Activated naive CD4-positive, alpha-beta T cell treated with anti-CD3 and anti-CD28 coated beads, Interleukin-2, amount 10 ng/mL, durations not matched to agents 7 days and 5 days (primary cell): ENCODE data around the gene CCND1.

Source experiments
- CTCF ChIA-PET: fragments of 350-600 bp; sonication (Branson Sonifier 250); formaldehyde crosslinking; loops from one replicate; lab custom pipeline; 2021; ENCODE audit warnings: antibody characterized with exemption; lab: Charles Lee
- DNase-seq: peaks from one replicate; pipeline ENCODE4 v3.0.0-alpha.2; 2020
- H3K27ac Mint-ChIP-seq: one replicate; pipeline ENCODE4 v1.8.0; 2021; ENCODE audit warnings: mild to moderate bottlenecking, moderate library complexity, mixed read lengths
- H3K27me3 Mint-ChIP-seq: one replicate; pipeline ENCODE4 v1.8.0; 2021; ENCODE audit warnings: mild to moderate bottlenecking, mixed read lengths
- H3K36me3 Mint-ChIP-seq: one replicate; pipeline ENCODE4 v1.8.0; 2021; ENCODE audit warnings: mixed read lengths
- H3K4me1 Mint-ChIP-seq: one replicate; pipeline ENCODE4 v1.8.0; 2021; ENCODE audit warnings: mixed read lengths
- H3K4me3 Mint-ChIP-seq: one replicate; pipeline ENCODE4 v1.8.0; 2021; ENCODE audit warnings: mild to moderate bottlenecking, moderate library complexity, mixed read lengths
- H3K9me3 Mint-ChIP-seq: one replicate; pipeline ENCODE4 v1.8.0; 2021; ENCODE audit warnings: mixed read lengths

The CCND1 gene

GRCh38 chr11:69667619-69668604, 27.0 kb downstream of the CCND1 start:
- H3K4me1 Mint-ChIP-seq = peaks cover 9% of the 10 kb centered on the region
- peaks cover 22% of the 10 kb centered on the region for H3K36me3 Mint-ChIP-seq
- no peaks in the 10 kb centered on the region for H3K27me3 Mint-ChIP-seq
- no peak for DNase-seq
- no peak overlapping the region for H3K27ac Mint-ChIP-seq
- CTCF ChIA-PET = interaction anchor here (1.1 kb wide), 1 partner anchor 9 kb away, joined by 3 read pairs; no protein-coding TSS in a partner anchor
- no peaks in the 10 kb centered on the region for H3K9me3 Mint-ChIP-seq
- H3K4me3 Mint-ChIP-seq = no peak overlapping the region

- H3K4me3 Mint-ChIP-seq = no peak overlapping the region
Observed at GRCh38 chr11:69669486-69669885, 28.5 kb downstream of the CCND1 start.

DNA sequence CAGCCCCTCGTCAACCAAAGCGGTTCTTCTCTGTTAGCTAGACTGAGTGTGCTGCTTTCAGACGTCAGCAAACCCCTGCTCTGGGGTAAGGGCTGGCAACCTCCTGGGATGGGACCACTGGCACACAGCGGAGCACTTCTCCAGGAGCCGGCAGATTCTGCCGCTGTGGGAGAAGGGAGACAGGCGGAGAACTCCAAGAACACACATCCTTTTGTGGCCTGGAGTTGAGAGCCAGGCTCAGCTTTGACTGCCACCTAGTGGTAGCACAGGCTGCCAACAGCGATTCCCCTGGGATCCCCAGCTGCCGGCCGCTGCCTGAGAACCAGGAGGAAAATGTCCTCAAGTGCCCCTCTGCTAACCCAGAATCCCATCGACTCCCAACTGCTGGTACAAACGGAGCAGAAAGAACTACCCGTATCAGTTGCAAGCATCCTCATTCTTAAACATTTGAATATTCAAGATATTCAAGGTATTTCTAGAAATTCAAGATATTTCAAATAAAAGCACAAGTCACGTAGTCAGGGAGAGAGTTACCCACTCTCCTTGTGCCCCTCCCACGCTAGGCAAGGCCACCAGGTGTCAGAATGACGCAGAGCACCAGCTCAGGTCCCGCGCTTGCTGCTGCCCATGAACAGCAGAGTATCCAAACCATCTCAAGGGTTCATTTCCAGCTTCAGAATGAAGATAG, 29.3 kb downstream of the CCND1 start:
- no peaks in the 10 kb centered on the region for H3K9me3 Mint-ChIP-seq
- H3K27me3 Mint-ChIP-seq = peaks cover 2% of the 10 kb centered on the region

More at GRCh38 chr11:69669486-69669885, 28.5 kb downstream of the CCND1 start:
- Mint-ChIP-seq H3K9me3 (no peaks in the 10 kb centered on the region), H3K36me3 (peaks cover 26% of the 10 kb centered on the region), H3K4me1 (peaks cover 22% of the 10 kb centered on the region), H3K27me3 (no peaks in the 10 kb centered on the region), H3K27ac (no peak overlapping the region)
- no peak for DNase-seq
- CTCF ChIA-PET = interaction anchor here (0.7 to 3.3 kb wide), 6 partner anchors 8 to 274 kb away, joined by 3 to 17 read pairs (median 4); no protein-coding TSS in a partner anchor

DNA sequence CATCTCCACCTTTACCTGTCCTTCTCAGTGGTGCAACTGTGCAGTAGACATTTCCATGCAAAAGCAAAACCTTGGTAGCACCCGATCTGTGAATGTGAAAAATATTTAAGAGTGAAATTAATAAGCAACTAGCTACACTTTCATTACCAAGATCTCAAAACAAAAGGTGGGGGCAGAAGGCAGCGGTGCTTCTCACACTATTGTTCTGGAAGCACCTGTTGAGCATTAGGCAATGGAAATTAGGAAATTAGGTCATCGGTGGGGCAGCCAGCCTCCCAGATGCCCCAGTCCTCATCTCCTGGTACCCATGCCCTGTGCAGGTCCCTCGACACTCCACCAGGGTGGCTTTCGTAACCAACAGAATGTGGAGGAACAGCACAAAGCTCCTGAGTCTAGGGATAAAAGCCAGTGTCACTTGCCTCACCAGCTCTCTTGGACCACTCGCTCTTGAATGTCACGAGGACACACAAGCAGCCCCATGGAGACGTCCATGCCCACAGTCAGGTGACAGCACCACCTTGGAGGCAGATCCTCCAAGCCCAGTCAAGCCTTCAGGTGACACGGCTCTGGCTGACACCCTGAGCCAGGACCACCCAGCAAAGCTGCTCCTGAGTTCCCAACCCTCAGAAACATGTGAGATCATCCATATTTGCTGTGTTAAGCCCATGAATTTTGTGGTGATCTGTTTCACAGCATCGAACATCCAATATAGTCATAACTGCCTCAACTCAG, 30.9 kb downstream of the CCND1 start:
- peaks cover 8% of the 10 kb centered on the region for H3K27me3 Mint-ChIP-seq
- no peak for DNase-seq
- peaks cover 30% of the 10 kb centered on the region for H3K4me1 Mint-ChIP-seq
- H3K36me3 Mint-ChIP-seq = peaks cover 26% of the 10 kb centered on the region
- CTCF ChIA-PET = interaction anchor here (1.2 to 3.3 kb wide), 2 partner anchors 12 to 379 kb away, joined by 3 to 17 read pairs; no protein-coding TSS in a partner anchor
- H3K4me3 Mint-ChIP-seq = no peak overlapping the region
- H3K9me3 Mint-ChIP-seq = no peaks in the 10 kb centered on the region
- H3K27ac Mint-ChIP-seq = no peak overlapping the region

More for the DNA sequence above, 29.3 kb downstream of the CCND1 start:
- Mint-ChIP-seq H3K36me3 (peaks cover 26% of the 10 kb centered on the region), H3K4me3 (no peak overlapping the region), H3K27ac (no peak overlapping the region), H3K4me1 (peaks cover 28% of the 10 kb centered on the region)
- CTCF ChIA-PET = interaction anchor here (0.7 to 3.3 kb wide), 8 partner anchors 8 to 1602 kb away, joined by 3 to 17 read pairs (median 4); no protein-coding TSS in a partner anchor
- DNase-seq = peak; percentile 69

- no peaks in the 10 kb centered on the region for H3K9me3 Mint-ChIP-seq
- H3K4me1 Mint-ChIP-seq = peaks cover 30% of the 10 kb centered on the region
- DNase-seq = peak; percentile 28
- H3K27ac Mint-ChIP-seq = peak overlapping the region; percentile 80
- peak overlapping the region; percentile 97 for H3K4me3 Mint-ChIP-seq
- CTCF ChIA-PET = interaction anchor here (1.8 kb wide), 1 partner anchor 30 kb away, joined by 5 read pairs; no protein-coding TSS in a partner anchor
- H3K27me3 Mint-ChIP-seq = peaks cover 19% of the 10 kb centered on the region
- H3K36me3 Mint-ChIP-seq = peaks cover 19% of the 10 kb centered on the region
Observed at GRCh38 chr11:69674267-69674885, 33.4 kb downstream of the CCND1 start.

DNA sequence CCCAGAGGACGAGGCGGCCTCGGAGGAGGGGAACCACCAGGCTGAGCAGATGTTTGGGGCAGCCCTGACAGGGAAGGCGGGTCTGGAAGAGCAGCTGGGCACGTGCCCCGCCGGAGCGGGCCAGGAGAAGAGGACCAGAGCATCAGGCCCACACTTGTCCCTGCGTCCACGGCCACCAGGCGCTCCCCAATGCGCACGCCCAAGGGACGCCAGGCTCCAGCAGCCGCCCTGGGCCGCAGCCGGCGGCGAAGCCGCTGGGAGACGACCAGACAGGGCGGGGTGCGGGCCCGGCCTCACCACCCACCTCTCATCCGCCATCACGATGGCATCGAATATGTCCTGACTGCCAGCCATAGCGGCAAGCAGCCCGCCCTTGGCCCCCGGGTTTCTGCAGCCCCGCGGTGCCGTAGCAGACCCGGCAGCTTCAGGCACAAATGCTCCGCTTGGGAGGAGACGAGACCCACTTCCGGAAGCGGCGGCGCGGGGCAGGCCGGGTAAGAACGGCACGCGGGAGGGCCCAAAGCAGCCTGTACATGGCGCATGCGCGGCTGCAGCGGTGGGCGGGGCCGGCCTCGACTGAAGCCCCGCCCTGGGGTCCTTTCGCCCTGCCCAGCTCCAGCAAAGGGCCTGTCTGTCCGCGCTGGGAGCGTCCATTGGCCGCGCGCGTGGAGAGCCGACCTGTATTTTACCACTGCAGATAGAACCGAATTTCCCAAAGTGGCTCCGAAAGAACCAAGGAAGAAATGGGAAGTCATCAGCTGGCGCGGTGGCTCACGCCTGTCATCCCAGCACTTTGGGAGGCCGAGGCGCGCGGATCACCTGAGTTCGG, 34.1 kb downstream of the CCND1 start, which contains the start of gene LTO1:
Gene LTO1 (minus strand): TSS at position 468 of the 829 bp plus-strand sequence. CDS start 114 bp downstream, at position 354.
- DNase-seq = peak; percentile 96
- Mint-ChIP-seq H3K4me3 (peak within 1 kb of the TSS; percentile 97), H3K4me1 (peaks cover 29% of the 10 kb centered on the region), H3K27me3 (peaks cover 19% of the 10 kb centered on the region), H3K9me3 (no peaks in the 10 kb centered on the region), H3K27ac (peak within 1 kb of the TSS; percentile 92), H3K36me3 (peaks cover 15% of the 10 kb centered on the region)
- CTCF ChIA-PET = interaction anchor here (1.8 kb wide), 1 partner anchor 31 kb away, joined by 5 read pairs; no protein-coding TSS in a partner anchor

DNA sequence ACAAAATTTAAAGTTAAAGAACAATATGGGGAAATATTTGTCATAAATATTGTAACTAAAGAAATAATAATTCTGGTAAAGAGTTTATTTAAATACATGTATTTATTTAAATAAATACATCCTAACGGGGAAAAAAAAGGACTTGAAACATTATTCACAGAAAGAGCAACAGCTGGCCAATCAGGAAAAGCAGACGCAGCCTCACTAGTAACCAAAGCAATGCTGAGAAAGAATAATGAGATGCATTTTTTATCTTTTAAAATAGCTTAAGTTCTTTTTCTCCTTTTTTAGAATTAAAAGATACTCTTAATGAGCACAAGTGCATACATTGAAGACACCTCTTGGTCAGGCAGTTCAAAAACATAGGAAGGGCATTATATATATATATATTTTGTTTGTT, 36.8 kb downstream of the CCND1 start:
- Mint-ChIP-seq H3K36me3 (peaks cover 4% of the 10 kb centered on the region), H3K4me1 (peaks cover 22% of the 10 kb centered on the region), H3K9me3 (no peaks in the 10 kb centered on the region), H3K27me3 (peaks cover 30% of the 10 kb centered on the region), H3K4me3 (no peak overlapping the region), H3K27ac (no peak overlapping the region)
- CTCF ChIA-PET = no interaction called here
- no peak for DNase-seq

DNA sequence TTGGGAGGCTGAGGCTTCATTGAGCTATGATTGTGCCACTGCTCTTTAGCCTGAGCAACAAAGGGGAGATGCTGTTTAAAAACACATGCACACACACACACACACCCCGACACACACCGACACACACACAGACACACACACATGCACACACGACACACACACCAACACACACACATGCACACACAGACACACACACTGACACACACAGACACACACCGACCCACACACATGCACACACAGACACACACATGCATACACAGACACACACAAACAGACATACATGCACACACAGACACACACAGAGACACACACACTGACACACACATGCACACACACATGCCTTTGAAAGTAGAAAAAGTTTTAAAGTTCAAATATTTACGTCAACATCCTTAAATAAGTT, 39.7 kb downstream of the CCND1 start:
- peak overlapping the region; percentile 2 for H3K27ac Mint-ChIP-seq
- CTCF ChIA-PET = no interaction called here
- H3K4me1 Mint-ChIP-seq = peaks cover 4% of the 10 kb centered on the region
- no peak for DNase-seq
- peaks cover 1% of the 10 kb centered on the region for H3K9me3 Mint-ChIP-seq
- no peak overlapping the region for H3K4me3 Mint-ChIP-seq
- no peaks in the 10 kb centered on the region for H3K36me3 Mint-ChIP-seq
- peaks cover 42% of the 10 kb centered on the region for H3K27me3 Mint-ChIP-seq

- CTCF ChIA-PET = no interaction called here
- no peak for DNase-seq
- H3K4me3 Mint-ChIP-seq = no peak overlapping the region
- H3K36me3 Mint-ChIP-seq = no peaks in the 10 kb centered on the region
- peaks cover 1% of the 10 kb centered on the region for H3K9me3 Mint-ChIP-seq
- no peak overlapping the region for H3K27ac Mint-ChIP-seq
- H3K4me1 Mint-ChIP-seq = peaks cover 4% of the 10 kb centered on the region
- H3K27me3 Mint-ChIP-seq = peaks cover 56% of the 10 kb centered on the region
Observed at GRCh38 chr11:69682221-69682620, 41.3 kb downstream of the CCND1 start.

DNA sequence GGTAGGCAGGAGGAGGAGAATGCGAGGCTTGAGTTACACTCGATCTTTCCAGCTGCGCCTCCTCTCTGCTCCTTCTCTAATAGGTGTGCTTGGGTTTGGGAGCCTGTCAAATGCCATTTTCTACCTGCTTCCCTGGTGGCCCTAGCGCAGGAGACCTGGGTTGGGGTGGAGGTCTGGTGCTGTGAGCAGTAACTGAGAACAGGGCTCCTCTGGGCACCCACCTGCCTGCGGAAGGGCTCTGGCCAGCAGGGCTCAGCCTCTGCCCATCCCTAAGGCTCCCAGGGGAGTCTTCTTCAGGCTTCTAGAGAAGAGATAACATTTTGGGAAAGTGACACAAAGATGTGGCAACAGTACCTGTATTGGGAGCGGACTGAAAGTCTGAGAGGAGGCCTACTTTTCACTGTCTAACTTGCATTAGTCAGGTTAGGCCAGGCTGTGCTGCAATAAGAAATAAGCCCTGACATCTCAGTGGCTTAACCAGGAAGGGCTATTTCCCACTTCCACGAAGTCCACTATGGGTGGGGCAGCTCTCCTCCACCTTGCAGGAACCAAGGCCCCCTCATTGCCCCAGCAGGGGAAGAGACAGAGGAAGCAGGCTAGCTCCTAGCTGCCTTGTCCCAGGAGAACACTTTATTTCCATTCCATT, 41.8 kb downstream of the CCND1 start:
- H3K36me3 Mint-ChIP-seq = no peaks in the 10 kb centered on the region
- CTCF ChIA-PET = interaction anchor here (1.1 kb wide), 1 partner anchor 230 kb away, joined by 5 read pairs; no protein-coding TSS in a partner anchor
- no peak overlapping the region for H3K27ac Mint-ChIP-seq

GRCh38 chr11:69683764-69684333, 42.9 kb downstream of the CCND1 start:
- H3K4me3 Mint-ChIP-seq = no peak overlapping the region
- H3K27me3 Mint-ChIP-seq = peaks cover 49% of the 10 kb centered on the region
- peaks cover 1% of the 10 kb centered on the region for H3K9me3 Mint-ChIP-seq
- CTCF ChIA-PET = interaction anchor here (1.1 to 1.7 kb wide), 3 partner anchors 206 to 513 kb away, joined by 3 to 5 read pairs (median 4); no protein-coding TSS in a partner anchor
- no peak overlapping the region for H3K27ac Mint-ChIP-seq
- no peaks in the 10 kb centered on the region for H3K36me3 Mint-ChIP-seq
- DNase-seq = no peak
- peaks cover 7% of the 10 kb centered on the region for H3K4me1 Mint-ChIP-seq

More for the DNA sequence above, 41.8 kb downstream of the CCND1 start:
- H3K27me3 Mint-ChIP-seq = peaks cover 57% of the 10 kb centered on the region
- H3K4me1 Mint-ChIP-seq = peaks cover 4% of the 10 kb centered on the region
- no peak for DNase-seq
- no peak overlapping the region for H3K4me3 Mint-ChIP-seq
- peaks cover 1% of the 10 kb centered on the region for H3K9me3 Mint-ChIP-seq
